A673 (cell line): ENCODE data around the gene ARHGEF2. TPM values are rescaled to one million over a fixed set of nuclear protein-coding genes. Genes with fewer than 3 reads are reported as not detected.

Experiments
- BruUV-seq: library from RNA; stranded (reverse); fragments of 400-500 nt; replicated peaks from 2 replicates; lab custom pipeline; 2021; lab: Mats Ljungman, UMichigan
- CTCF ChIA-PET: fragments of 300-600 bp; sonication (Branson Sonifier 250); formaldehyde crosslinking; loops from one replicate; lab custom pipeline; 2022; ENCODE audit warnings: antibody characterized with exemption; lab: Charles Lee
- POLR2A ChIA-PET: fragments of 300-600 bp; sonication (Branson Sonifier 250); formaldehyde crosslinking; loops from one replicate; lab custom pipeline; 2022; ENCODE audit warnings: antibody characterized with exemption; ENCODE audit not compliant: low non-redundant PET; lab: Charles Lee
- DNase-seq: peaks from one replicate; pipeline ENCODE4 v3.0.0-alpha.2; 2015; ENCODE audit warnings: low spot score
- H3K27ac ChIP-seq: fragments of 200-600 bp; sonication (generic); 2 replicates; pipeline ENCODE4 v1.5.1; 2016; ENCODE audit warnings: mixed run types, low read depth, mild to moderate bottlenecking, mixed read lengths, antibody characterized with exemption, low read length; ENCODE audit not compliant: poor library complexity, severe bottlenecking
- H3K27me3 ChIP-seq: fragments of 200-600 bp; sonication (generic); replicated peaks from 2 replicates; pipeline ENCODE4 v1.6.1; 2017; ENCODE audit warnings: mixed run types, low read depth, mild to moderate bottlenecking, mixed read lengths, antibody characterized with exemption, low read length; ENCODE audit not compliant: insufficient read depth, poor library complexity
- H3K36me3 ChIP-seq: fragments of 200-600 bp; sonication (generic); 2 replicates; pipeline ENCODE4 v1.6.1; 2016; ENCODE audit warnings: mixed run types, mild to moderate bottlenecking, mixed read lengths, antibody characterized with exemption, low read length; ENCODE audit not compliant: insufficient read depth, poor library complexity, severe bottlenecking
- H3K4me1 ChIP-seq: fragments of 200-600 bp; sonication (generic); 2 replicates; pipeline ENCODE4 v1.6.1; 2017; ENCODE audit warnings: mixed run types, mild to moderate bottlenecking, mixed read lengths, antibody characterized with exemption, low read length; ENCODE audit not compliant: insufficient read depth, poor library complexity, severe bottlenecking
- H3K4me3 ChIP-seq: fragments of 200-600 bp; sonication (generic); 2 replicates; pipeline ENCODE4 v1.5.1; 2016; ENCODE audit warnings: low read depth, mixed run types, mild to moderate bottlenecking, mixed read lengths, low read length; ENCODE audit not compliant: poor library complexity, severe bottlenecking
- H3K9me3 ChIP-seq: fragments of 200-600 bp; sonication (generic); 2 replicates; pipeline ENCODE4 v1.6.1; 2016; ENCODE audit warnings: mixed run types, low read depth, mild to moderate bottlenecking, mixed read lengths, antibody characterized with exemption, low read length; ENCODE audit not compliant: poor library complexity, severe bottlenecking
- EZH2 ChIP-seq: fragments of 200-600 bp; sonication (generic); IDR thresholded peaks from 2 replicates; pipeline ENCODE4 v1.6.1; 2017; ENCODE audit warnings: borderline replicate concordance, low read depth, mild to moderate bottlenecking, mixed read lengths, antibody characterized with exemption, low read length; ENCODE audit not compliant: poor library complexity, severe bottlenecking
- intact Hi-C: fragments of 100-400 bp; cut with micrococcal nuclease; formaldehyde crosslinking; loops from one replicate; pipeline ENCODE4 v1.10.0; 2022; ENCODE audit not compliant: unreplicated experiment
- total RNA-seq: library from RNA; stranded (reverse); gene quantifications from 2 replicates; pipeline ENCODE4 v1.2.3, GENCODE V29; 2021
- TF ChIP-seq, protein P1 (sequence below): fragments of 300-800, 200-600 bp; sonication (generic); conservative IDR thresholded peaks from 2 replicates; pipeline ENCODE4 v1.5.1; 2017; ENCODE audit warnings: low read depth, mild to moderate bottlenecking, antibody characterized with exemption, low read length, moderate library complexity, mixed read lengths

ARHGEF2 gene
- total RNA-seq, 1 experiment from 2014 or later: 148 TPM

DNA sequence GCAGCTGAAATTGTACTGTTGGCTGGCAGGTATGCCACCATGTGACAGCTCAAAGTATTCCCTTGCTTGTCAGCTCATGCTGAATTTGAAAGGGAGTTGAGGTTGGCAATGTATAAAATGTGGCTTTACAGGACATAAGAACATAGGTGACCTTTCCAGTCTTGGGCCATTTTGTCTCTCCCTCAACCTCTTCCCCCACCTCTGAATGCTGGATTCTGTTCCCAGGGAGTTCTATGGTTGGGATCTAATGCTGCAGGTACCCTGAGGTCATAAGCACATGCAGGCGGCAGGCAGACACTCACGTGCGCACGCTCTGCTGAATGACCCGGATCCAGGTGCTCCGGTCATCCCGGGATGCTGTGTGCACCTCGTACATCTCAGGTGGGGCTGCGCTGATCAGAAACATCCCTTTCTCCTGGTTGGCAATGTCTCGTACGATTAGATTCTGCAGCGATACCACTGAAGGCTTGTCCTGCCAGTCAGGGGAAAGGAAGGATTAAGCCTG lies 20.9 kb downstream of the ARHGEF2 start:
- Histone ChIP-seq H3K4me1 (peaks cover 17% of the 10 kb centered on the region), H3K4me3 (no peak overlapping the region), H3K36me3 (peaks cover 95% of the 10 kb centered on the region), H3K27me3 (no peaks in the 10 kb centered on the region), H3K27ac (no peak overlapping the region), H3K9me3 (no peaks in the 10 kb centered on the region)
- intact Hi-C loops: no loop called here
- ChIA-PET POLR2A (no interaction called here), CTCF (no interaction called here)
- no peak for DNase-seq
- TF ChIP-seq EZH2: no peak
- TF ChIP-seq, protein P1, sequence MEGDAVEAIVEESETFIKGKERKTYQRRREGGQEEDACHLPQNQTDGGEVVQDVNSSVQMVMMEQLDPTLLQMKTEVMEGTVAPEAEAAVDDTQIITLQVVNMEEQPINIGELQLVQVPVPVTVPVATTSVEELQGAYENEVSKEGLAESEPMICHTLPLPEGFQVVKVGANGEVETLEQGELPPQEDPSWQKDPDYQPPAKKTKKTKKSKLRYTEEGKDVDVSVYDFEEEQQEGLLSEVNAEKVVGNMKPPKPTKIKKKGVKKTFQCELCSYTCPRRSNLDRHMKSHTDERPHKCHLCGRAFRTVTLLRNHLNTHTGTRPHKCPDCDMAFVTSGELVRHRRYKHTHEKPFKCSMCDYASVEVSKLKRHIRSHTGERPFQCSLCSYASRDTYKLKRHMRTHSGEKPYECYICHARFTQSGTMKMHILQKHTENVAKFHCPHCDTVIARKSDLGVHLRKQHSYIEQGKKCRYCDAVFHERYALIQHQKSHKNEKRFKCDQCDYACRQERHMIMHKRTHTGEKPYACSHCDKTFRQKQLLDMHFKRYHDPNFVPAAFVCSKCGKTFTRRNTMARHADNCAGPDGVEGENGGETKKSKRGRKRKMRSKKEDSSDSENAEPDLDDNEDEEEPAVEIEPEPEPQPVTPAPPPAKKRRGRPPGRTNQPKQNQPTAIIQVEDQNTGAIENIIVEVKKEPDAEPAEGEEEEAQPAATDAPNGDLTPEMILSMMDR: no peak
- no TSS peak for BruUV-seq

- no peak for DNase-seq
- Histone ChIP-seq H3K36me3 (peaks cover 98% of the 10 kb centered on the region), H3K27me3 (no peaks in the 10 kb centered on the region), H3K9me3 (no peaks in the 10 kb centered on the region), H3K27ac (no peak overlapping the region), H3K4me1 (no peaks in the 10 kb centered on the region), H3K4me3 (no peak overlapping the region)
- ChIA-PET CTCF (no interaction called here), POLR2A (no interaction called here)
- no TSS peak for BruUV-seq
- TF ChIP-seq EZH2: no peak
- TF ChIP-seq, protein P1: no peak
- intact Hi-C loops: no loop called here
Observed at GRCh38 chr1:155954645-155955044, 23.7 kb downstream of the ARHGEF2 start.

GRCh38 chr1:155952505-155952890 lies 25.8 kb downstream of the ARHGEF2 start:
- POLR2A ChIA-PET: no interaction called here
- no peak overlapping the region for H3K4me3 ChIP-seq
- no peak for TF ChIP-seq EZH2
- TF ChIP-seq, protein P1: no peak
- H3K9me3 ChIP-seq: no peaks in the 10 kb centered on the region
- intact Hi-C loops: no loop called here
- H3K4me1 ChIP-seq: no peaks in the 10 kb centered on the region
- H3K27me3 ChIP-seq: no peaks in the 10 kb centered on the region
- BruUV-seq: no TSS peak
- H3K36me3 ChIP-seq: peaks cover 96% of the 10 kb centered on the region
- no peak for DNase-seq
- CTCF ChIA-PET: no interaction called here
- H3K27ac ChIP-seq: no peak overlapping the region
